Thyroid gland (tissue), 4 donors: ENCODE results near the gene RREB1. TPM values are rescaled to one million over a fixed set of nuclear protein-coding genes. Genes with fewer than 3 reads are reported as not detected.
A peak's percentile ranks its signal among the peaks of the same experiment; 100 is the strongest.

Experiments used
- DNase-seq, 2 donors: peaks; one replicate each; pipeline ENCODE4 v3.0.0-alpha.2; 2019
- H3K27ac ChIP-seq, 3 donors: fragments of 200-600 bp; sonication (generic); 1 replicate in 2 of 3; 2 replicates in 1 of 3; pipeline ENCODE4 v1.5.1; 2016 to 2019; ENCODE audit warnings: mild to moderate bottlenecking in 1 of 3, moderate library complexity in 1 of 3
- H3K27me3 ChIP-seq: fragments of 200-600 bp; sonication (generic); one replicate; pipeline ENCODE4 v1.5.1; 2019
- H3K36me3 ChIP-seq, 2 donors: fragments of 200-600 bp; sonication (generic); one replicate each; pipeline ENCODE4 v1.5.1; 2016 to 2019
- H3K4me1 ChIP-seq, 2 donors: fragments of 200-600 bp; sonication (generic); one replicate each; pipeline ENCODE4 v1.5.1; 2017 to 2019
- H3K4me3 ChIP-seq, 3 donors: fragments of 200-600 bp; sonication (generic); replicated peaks in 1 of 3; 1 replicate in 2 of 3; 2 replicates in 1 of 3; pipeline ENCODE4 v1.5.1; 2016; ENCODE audit warnings: mild to moderate bottlenecking in 1 of 3
- H3K9me3 ChIP-seq: fragments of 200-600 bp; sonication (generic); one replicate; pipeline ENCODE4 v1.5.1; 2017
- POLR2A ChIP-seq, 2 donors: fragments of 450-650 bp; IDR thresholded peaks; one replicate each; pipeline ENCODE4 v1.6.1; 2017; ENCODE audit warnings: antibody characterized with exemption in 2 of 2, mild to moderate bottlenecking in 2 of 2, moderate library complexity in 1 of 2
- WGBS, 2 donors: methylation state at CpG; one replicate each; pipeline ENCODE4 v1.1.5; 2017; 5-methylcytosine and 5-hydroxymethylcytosine counted together
- intact Hi-C: fragments of 100-400 bp; cut with DNase I; formaldehyde crosslinking; loops from one replicate; pipeline ENCODE4 v1.15.1; 2023
- total RNA-seq, 4 donors: library from RNA; depleted of rRNA; stranded (reverse); fragments of >200 nt; gene quantifications; one replicate each; pipeline ENCODE4 v1.2.3, GENCODE V29; 2016
- TF ChIP-seq, protein P1 (sequence below), 6 experiments: fragments of 200-600 bp in 3 of 6; fragments of 450-650 bp in 3 of 6; sonication (generic) in 3 of 6; IDR thresholded peaks; one replicate each; pipeline ENCODE4 v1.5.1; 2016 to 2019; ENCODE audit warnings: antibody characterized with exemption in 6 of 6, mild to moderate bottlenecking in 2 of 6, inconsistent platforms in 1 of 6, moderate library complexity in 1 of 6

The RREB1 gene
- total RNA-seq, 4 donors from 2014 or later: 48.0 to 91.3 (median 57.1) TPM

DNA sequence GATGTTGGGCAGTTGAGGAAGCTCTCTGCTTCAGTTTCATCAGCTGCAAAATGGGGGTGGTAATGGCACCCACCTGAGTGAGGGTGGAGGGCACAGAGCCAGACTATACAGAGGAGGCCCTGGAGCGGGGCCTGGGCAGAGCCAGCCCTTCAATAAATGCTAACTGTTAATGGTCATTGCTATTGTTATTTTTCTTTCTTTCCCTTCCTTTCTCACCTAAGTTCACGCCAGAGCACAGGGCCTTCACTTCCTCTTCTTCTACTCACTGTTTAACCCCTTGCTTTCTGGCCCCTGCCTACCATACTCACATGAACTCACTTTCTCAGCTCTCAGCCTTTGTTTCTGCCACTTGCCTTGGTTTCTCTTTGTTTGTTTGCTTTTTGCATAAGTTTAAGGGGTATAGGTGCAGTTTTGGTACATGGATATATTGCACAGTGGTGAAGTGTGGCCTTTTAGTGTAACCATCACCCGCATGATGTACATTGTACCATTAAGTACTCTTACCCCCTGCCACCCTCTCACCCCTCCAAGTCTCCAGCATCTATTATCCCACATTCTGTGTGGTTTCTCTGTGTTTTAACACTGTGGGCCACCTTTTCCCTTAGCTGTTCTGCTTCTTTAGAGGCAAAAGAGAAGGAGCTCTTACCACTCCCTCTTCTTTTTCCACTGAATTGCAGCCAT, 7.5 kb upstream of the RREB1 start:
- no peaks in the 10 kb centered on the region for H3K36me3 ChIP-seq
- DNase-seq: no peak
- H3K9me3 ChIP-seq: no peaks in the 10 kb centered on the region
- H3K4me3 ChIP-seq: no peak overlapping the region
- H3K27ac ChIP-seq: peak overlapping the region in 2 of 3 donors; percentile 65 to 66
- H3K4me1 ChIP-seq: peaks cover 9 to 13% of the 10 kb centered on the region in 2 donors
- WGBS, 2 donors: 71 to 85% methylated on average over 3 of the region's 3 CpGs
- no peak for TF ChIP-seq POLR2A (IDR thresholded peaks at IDR 0.05)
- TF ChIP-seq, protein P1, sequence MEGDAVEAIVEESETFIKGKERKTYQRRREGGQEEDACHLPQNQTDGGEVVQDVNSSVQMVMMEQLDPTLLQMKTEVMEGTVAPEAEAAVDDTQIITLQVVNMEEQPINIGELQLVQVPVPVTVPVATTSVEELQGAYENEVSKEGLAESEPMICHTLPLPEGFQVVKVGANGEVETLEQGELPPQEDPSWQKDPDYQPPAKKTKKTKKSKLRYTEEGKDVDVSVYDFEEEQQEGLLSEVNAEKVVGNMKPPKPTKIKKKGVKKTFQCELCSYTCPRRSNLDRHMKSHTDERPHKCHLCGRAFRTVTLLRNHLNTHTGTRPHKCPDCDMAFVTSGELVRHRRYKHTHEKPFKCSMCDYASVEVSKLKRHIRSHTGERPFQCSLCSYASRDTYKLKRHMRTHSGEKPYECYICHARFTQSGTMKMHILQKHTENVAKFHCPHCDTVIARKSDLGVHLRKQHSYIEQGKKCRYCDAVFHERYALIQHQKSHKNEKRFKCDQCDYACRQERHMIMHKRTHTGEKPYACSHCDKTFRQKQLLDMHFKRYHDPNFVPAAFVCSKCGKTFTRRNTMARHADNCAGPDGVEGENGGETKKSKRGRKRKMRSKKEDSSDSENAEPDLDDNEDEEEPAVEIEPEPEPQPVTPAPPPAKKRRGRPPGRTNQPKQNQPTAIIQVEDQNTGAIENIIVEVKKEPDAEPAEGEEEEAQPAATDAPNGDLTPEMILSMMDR (IDR thresholded peaks at IDR 0.05): no peak
- intact Hi-C loops: loop anchor here (10.0 kb wide), 1 partner anchor 45 kb away; no protein-coding TSS in a partner anchor
- H3K27me3 ChIP-seq: no peaks in the 10 kb centered on the region

- intact Hi-C loops: loop anchor here (10.0 kb wide), 1 partner anchor 46 kb away; no protein-coding TSS in a partner anchor
- Histone ChIP-seq H3K27ac (peak overlapping the region in 2 of 3 donors; percentile 65 to 66), H3K27me3 (no peaks in the 10 kb centered on the region), H3K36me3 (no peaks in the 10 kb centered on the region), H3K9me3 (no peaks in the 10 kb centered on the region), H3K4me1 (peaks cover 9 to 13% of the 10 kb centered on the region in 2 donors), H3K4me3 (no peak overlapping the region)
- WGBS, 2 donors: 83 to 86% methylated on average over 10 of the region's 10 CpGs
- peak; percentile 21 to 22 for DNase-seq
- no peak for TF ChIP-seq POLR2A (IDR thresholded peaks at IDR 0.05)
- TF ChIP-seq, protein P1 (IDR thresholded peaks at IDR 0.05): no peak
Measured at GRCh38 chr6:7100753-7101081, 7.0 kb upstream of the RREB1 start.

GRCh38 chr6:7101290-7101689, 6.5 kb upstream of the RREB1 start:
- TF ChIP-seq POLR2A (IDR thresholded peaks at IDR 0.05): no peak
- TF ChIP-seq, protein P1 (IDR thresholded peaks at IDR 0.05): peak in 2 of 6 experiments; percentile 8 to 11
- 33 to 37% methylated on average over 8 of the region's 8 CpGs for WGBS, 2 donors
- DNase-seq: peak; percentile 82 to 85
- no peaks in the 10 kb centered on the region for H3K9me3 ChIP-seq
- no peaks in the 10 kb centered on the region for H3K27me3 ChIP-seq
- peaks cover 9 to 13% of the 10 kb centered on the region in 2 donors for H3K4me1 ChIP-seq
- intact Hi-C loops: loop anchor here (10.0 kb wide), 1 partner anchor 46 kb away; no protein-coding TSS in a partner anchor
- no peak overlapping the region for H3K4me3 ChIP-seq
- peak overlapping the region; percentile 44 to 66 (median 65) for H3K27ac ChIP-seq
- H3K36me3 ChIP-seq: no peaks in the 10 kb centered on the region

- no peaks in the 10 kb centered on the region for H3K27me3 ChIP-seq
- no peak for DNase-seq
- peaks cover 11 to 15% of the 10 kb centered on the region in 2 donors for H3K4me1 ChIP-seq
- no peak overlapping the region for H3K27ac ChIP-seq
- no peaks in the 10 kb centered on the region for H3K9me3 ChIP-seq
- no peak overlapping the region for H3K4me3 ChIP-seq
- TF ChIP-seq, protein P1 (IDR thresholded peaks at IDR 0.05): no peak
- TF ChIP-seq POLR2A (IDR thresholded peaks at IDR 0.05): no peak
- WGBS, 2 donors: 98 to 99% methylated on average over 3 of the region's 3 CpGs
- intact Hi-C loops: loop anchor here (5.0 to 10.0 kb wide), 2 partner anchors 38 to 50 kb away; no protein-coding TSS in a partner anchor
- no peaks in the 10 kb centered on the region for H3K36me3 ChIP-seq
Measured at GRCh38 chr6:7104752-7105151, 3.0 kb upstream of the RREB1 start.

DNA sequence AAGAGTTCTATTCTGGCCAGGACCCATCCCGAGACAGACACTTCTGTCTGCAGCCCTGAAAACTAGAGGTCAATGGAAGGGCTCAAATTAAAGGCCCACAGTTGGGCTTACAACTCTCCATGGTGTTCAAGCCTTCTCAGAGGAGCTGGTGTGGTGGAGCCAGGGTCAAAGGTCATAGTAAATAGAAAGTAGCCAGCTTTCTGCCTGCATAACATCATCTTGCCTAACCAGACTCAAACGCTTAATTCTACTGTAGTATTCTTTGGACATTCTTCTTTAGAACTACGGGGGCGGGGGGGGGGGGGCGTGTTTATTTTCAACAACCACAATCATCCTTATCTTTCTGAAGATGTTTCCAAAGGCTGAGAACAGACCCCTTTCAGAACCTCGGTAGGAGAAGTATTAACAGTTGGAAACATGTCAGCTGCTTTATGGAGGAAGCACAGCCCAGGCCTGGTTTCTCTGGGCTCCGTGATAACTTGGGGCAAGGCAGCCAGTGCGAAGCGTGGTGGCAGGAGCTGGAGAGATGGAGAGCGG, 1.5 kb upstream of the RREB1 start:
- no peak for TF ChIP-seq POLR2A (IDR thresholded peaks at IDR 0.05)
- TF ChIP-seq, protein P1 (IDR thresholded peaks at IDR 0.05): no peak
- peak overlapping the region; percentile 97 to 99 (median 97) for H3K27ac ChIP-seq
- H3K4me1 ChIP-seq: peaks cover 16 to 25% of the 10 kb centered on the region in 2 donors
- intact Hi-C loops: loop anchor here (5.0 to 10.0 kb wide), 2 partner anchors 36 to 51 kb away; no protein-coding TSS in a partner anchor
- H3K9me3 ChIP-seq: no peaks in the 10 kb centered on the region
- DNase-seq: no peak
- H3K36me3 ChIP-seq: no peaks in the 10 kb centered on the region
- H3K27me3 ChIP-seq: no peaks in the 10 kb centered on the region
- WGBS, 2 donors: 72 to 73% methylated on average over 10 of the region's 10 CpGs
- peak overlapping the region in 1 of 3 donors; percentile 98 for H3K4me3 ChIP-seq
